Breast epithelium (tissue), 4 donors: Measurements from ENCODE around the gene APOA4. TPM values are rescaled to one million over a fixed set of nuclear protein-coding genes. Genes with fewer than 3 reads are reported as not detected.

Source experiments
- DNase-seq, 2 donors: peaks; one replicate each; pipeline ENCODE4 v3.0.0-alpha.2; 2019; ENCODE audit warnings: low spot score in 2 of 2
- H3K27ac ChIP-seq, 2 donors: fragments of 200-600 bp; sonication (generic) in 1 of 2; one replicate each; pipeline ENCODE4 v1.5.1; 2016 to 2019; ENCODE audit warnings: mild to moderate bottlenecking in 1 of 2
- H3K27me3 ChIP-seq, 2 donors: fragments of 200-600 bp; sonication (generic) in 1 of 2; one replicate each; pipeline versions ENCODE4 v1.5.1 to v1.6.0; 2017 to 2019; ENCODE audit warnings: control low read depth in 1 of 2, mild to moderate bottlenecking in 1 of 2
- H3K36me3 ChIP-seq: fragments of 200-600 bp; one replicate; pipeline ENCODE4 v1.5.1; 2019
- H3K4me1 ChIP-seq, 2 donors: fragments of 200-600 bp; sonication (generic); one replicate each; pipeline ENCODE4 v1.5.1; 2016 to 2019; ENCODE audit warnings: control low read depth in 1 of 2
- H3K4me3 ChIP-seq, 3 donors: fragments of 200-600 bp; sonication (generic); 1 replicate in 2 of 3; 2 replicates in 1 of 3; pipeline ENCODE4 v1.5.1; 2016 to 2019; ENCODE audit warnings: mild to moderate bottlenecking in 3 of 3, moderate library complexity in 2 of 3
- H3K9me3 ChIP-seq, 2 donors: fragments of 200-600 bp; sonication (generic) in 1 of 2; one replicate each; pipeline ENCODE4 v1.5.1; 2016 to 2019; ENCODE audit warnings: control low read depth in 1 of 2
- POLR2A ChIP-seq: fragments of 450-650 bp; IDR thresholded peaks from one replicate; pipeline ENCODE4 v1.6.1; 2016; ENCODE audit warnings: antibody characterized with exemption, mild to moderate bottlenecking, moderate library complexity
- POLR2AphosphoS5 ChIP-seq, 3 donors: sonication (generic); formaldehyde crosslinking; IDR thresholded peaks; one replicate each; pipeline ENCODE4 v1.6.1; 2017; ENCODE audit warnings: antibody characterized with exemption in 3 of 3
- intact Hi-C: fragments of 100-400 bp; cut with DNase I; formaldehyde crosslinking; loops from one replicate; pipeline ENCODE4 v1.15.1; 2023; ENCODE audit warnings: low total_unique reads
- total RNA-seq, 3 donors: library from RNA; depleted of rRNA; stranded (reverse); fragments of >200 nt; gene quantifications; one replicate each; pipeline ENCODE4 v1.1.0, GENCODE V29; 2016
- TF ChIP-seq, protein P1 (sequence below), 3 donors: fragments of 450-650 bp; IDR thresholded peaks; one replicate each; pipeline ENCODE4 v1.5.1; 2016 to 2017; ENCODE audit warnings: antibody characterized with exemption in 3 of 3, mild to moderate bottlenecking in 3 of 3, moderate library complexity in 3 of 3

Gene APOA4
- total RNA-seq, 3 donors from 2014 or later, result 0.33 TPM; not detected in 2

DNA sequence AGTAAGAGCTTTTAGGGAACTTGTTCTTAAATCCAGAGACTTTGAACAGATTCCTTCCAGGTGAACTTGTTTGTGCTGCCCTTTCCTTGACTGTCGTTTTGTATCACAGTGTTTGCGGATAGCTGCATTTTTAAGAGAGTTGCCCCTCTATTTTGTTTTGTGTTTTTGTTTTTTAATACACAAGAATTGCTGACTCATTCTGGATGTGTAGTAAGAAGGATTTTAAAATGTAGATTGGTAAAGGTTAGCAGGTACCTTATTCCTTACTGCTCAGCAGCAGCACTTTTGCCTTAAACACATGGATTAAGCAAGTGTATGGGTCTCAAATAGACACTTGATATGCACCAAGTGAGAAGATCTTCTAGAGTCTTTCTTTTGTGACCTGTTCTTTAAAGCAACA is 22.5 kb downstream of the APOA4 start:
- TF ChIP-seq, protein P1, sequence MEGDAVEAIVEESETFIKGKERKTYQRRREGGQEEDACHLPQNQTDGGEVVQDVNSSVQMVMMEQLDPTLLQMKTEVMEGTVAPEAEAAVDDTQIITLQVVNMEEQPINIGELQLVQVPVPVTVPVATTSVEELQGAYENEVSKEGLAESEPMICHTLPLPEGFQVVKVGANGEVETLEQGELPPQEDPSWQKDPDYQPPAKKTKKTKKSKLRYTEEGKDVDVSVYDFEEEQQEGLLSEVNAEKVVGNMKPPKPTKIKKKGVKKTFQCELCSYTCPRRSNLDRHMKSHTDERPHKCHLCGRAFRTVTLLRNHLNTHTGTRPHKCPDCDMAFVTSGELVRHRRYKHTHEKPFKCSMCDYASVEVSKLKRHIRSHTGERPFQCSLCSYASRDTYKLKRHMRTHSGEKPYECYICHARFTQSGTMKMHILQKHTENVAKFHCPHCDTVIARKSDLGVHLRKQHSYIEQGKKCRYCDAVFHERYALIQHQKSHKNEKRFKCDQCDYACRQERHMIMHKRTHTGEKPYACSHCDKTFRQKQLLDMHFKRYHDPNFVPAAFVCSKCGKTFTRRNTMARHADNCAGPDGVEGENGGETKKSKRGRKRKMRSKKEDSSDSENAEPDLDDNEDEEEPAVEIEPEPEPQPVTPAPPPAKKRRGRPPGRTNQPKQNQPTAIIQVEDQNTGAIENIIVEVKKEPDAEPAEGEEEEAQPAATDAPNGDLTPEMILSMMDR (IDR thresholded peaks at IDR 0.05), result no peak
- no peak for TF ChIP-seq POLR2A
- TF ChIP-seq POLR2AphosphoS5 (IDR thresholded peaks at IDR 0.05), result no peak
- Histone ChIP-seq H3K4me3 (no peak overlapping the region), H3K27ac (no peak overlapping the region), H3K27me3 (no peaks in the 10 kb centered on the region), H3K9me3 (no peaks in the 10 kb centered on the region), H3K36me3 (no peaks in the 10 kb centered on the region), H3K4me1 (no peaks in the 10 kb centered on the region)
- intact Hi-C loops, result no loop called here
- no peak for DNase-seq

DNA sequence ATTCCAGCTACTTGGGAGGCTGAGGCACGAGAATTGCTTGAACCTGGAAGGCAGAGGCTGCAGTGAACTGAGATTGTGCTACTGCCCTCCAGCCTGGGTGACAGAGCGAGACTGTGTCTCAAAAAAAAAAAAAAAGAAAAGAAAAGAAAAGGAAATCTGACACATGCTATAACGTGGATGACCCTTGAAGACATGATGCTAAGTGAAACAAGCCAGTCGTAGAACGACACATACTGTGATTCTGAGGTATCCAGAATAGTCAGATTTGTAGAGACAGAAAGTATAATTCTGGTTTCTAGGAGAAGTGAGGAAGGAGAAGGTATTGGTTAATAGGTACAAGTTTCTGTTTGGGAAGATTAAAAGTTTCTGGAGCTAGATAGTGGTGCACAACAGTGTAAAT is 24.7 kb downstream of the APOA4 start:
- no peaks in the 10 kb centered on the region for H3K4me1 ChIP-seq
- H3K27ac ChIP-seq, result no peak overlapping the region
- H3K36me3 ChIP-seq, result no peaks in the 10 kb centered on the region
- intact Hi-C loops, result no loop called here
- no peaks in the 10 kb centered on the region for H3K9me3 ChIP-seq
- TF ChIP-seq POLR2A (no peak), POLR2AphosphoS5 (IDR thresholded peaks at IDR 0.05) (no peak)
- TF ChIP-seq, protein P1 (IDR thresholded peaks at IDR 0.05), result no peak
- no peaks in the 10 kb centered on the region for H3K27me3 ChIP-seq
- H3K4me3 ChIP-seq, result no peak overlapping the region
- DNase-seq, result no peak

DNA sequence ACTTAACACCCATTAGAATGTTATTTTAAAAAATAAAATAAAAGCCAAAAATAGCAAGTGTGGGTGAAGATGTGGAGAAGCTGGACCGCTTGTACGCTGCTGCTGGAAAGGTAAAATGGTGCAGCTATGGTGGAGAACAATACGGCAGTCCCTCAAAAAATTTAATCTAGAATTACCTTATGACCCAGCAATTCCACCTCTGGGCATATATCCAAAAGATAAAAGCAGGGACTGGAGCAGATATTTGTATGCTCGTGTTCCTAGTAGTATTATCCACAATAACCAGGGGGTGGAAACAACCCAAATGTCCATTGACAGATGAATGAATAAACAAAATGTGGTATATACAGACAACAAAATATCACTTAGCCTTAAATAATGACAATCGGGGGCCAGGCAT is 25.3 kb downstream of the APOA4 start:
- Histone ChIP-seq H3K36me3 (no peaks in the 10 kb centered on the region), H3K4me3 (no peak overlapping the region), H3K27ac (no peak overlapping the region), H3K9me3 (no peaks in the 10 kb centered on the region), H3K27me3 (no peaks in the 10 kb centered on the region), H3K4me1 (no peaks in the 10 kb centered on the region)
- TF ChIP-seq, protein P1 (IDR thresholded peaks at IDR 0.05), result no peak
- TF ChIP-seq POLR2AphosphoS5 (IDR thresholded peaks at IDR 0.05), result no peak
- TF ChIP-seq POLR2A, result no peak
- no peak for DNase-seq
- intact Hi-C loops, result no loop called here

DNA sequence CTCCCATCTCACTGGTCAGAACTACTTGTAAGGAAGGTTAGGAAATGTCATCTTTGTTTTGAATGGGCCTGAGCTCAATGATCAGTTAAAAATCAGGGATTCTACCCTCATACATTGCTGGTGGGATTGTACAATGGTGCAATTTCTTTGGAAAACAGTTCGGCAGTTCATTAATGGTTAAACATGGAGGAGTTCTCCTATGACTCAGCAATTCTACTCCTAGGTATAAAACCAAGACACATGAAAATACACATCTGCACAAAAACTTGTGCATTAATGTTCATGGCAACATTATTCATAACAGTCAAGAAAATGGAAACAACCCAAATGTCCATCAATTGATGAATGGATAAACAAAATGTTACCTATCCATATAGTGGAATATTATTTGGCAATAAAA is 26.6 kb downstream of the APOA4 start:
- H3K4me3 ChIP-seq, result no peak overlapping the region
- H3K27ac ChIP-seq, result no peak overlapping the region
- no peaks in the 10 kb centered on the region for H3K27me3 ChIP-seq
- DNase-seq, result no peak
- no peaks in the 10 kb centered on the region for H3K9me3 ChIP-seq
- intact Hi-C loops, result no loop called here
- no peaks in the 10 kb centered on the region for H3K36me3 ChIP-seq
- TF ChIP-seq POLR2A (no peak), POLR2AphosphoS5 (IDR thresholded peaks at IDR 0.05) (no peak)
- TF ChIP-seq, protein P1 (IDR thresholded peaks at IDR 0.05), result no peak
- H3K4me1 ChIP-seq, result no peaks in the 10 kb centered on the region

DNA sequence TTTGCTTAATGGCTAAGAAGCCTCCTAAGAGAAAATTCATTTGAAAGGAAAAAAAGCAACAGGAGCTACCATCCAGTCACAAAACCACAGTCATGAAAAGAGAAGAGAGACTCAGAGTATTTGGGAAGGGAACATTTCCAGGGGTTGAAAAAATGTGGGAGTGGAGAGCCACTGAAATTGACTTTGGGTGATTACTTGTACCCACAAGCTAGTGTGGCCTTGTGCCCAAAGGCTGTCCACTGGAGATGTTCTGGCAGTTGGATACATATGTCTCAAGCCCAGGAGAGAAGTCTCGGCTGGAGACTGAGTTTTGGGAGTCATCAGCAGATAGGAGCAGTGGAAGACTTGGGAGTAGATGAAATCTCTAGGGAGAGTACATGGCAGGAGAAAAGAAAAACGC is 28.3 kb downstream of the APOA4 start:
- peaks cover 0 to 4% of the 10 kb centered on the region in 2 donors for H3K27me3 ChIP-seq
- no peak overlapping the region for H3K4me3 ChIP-seq
- TF ChIP-seq, protein P1 (IDR thresholded peaks at IDR 0.05), result no peak
- no peak for TF ChIP-seq POLR2AphosphoS5 (IDR thresholded peaks at IDR 0.05)
- no peak for TF ChIP-seq POLR2A
- no peaks in the 10 kb centered on the region for H3K36me3 ChIP-seq
- no peak for DNase-seq
- intact Hi-C loops, result no loop called here
- H3K9me3 ChIP-seq, result no peaks in the 10 kb centered on the region
- no peaks in the 10 kb centered on the region for H3K4me1 ChIP-seq
- no peak overlapping the region for H3K27ac ChIP-seq
